Kasumi-1 (cell line): ENCODE results near the gene EVA1C.
A peak's percentile ranks its signal among the peaks of the same experiment; 100 is the strongest.
"Not testable (repeated sequence)": the region's sequence is repeated elsewhere in the genome, so short reads cannot be mapped to it uniquely, and the experiment has no call there.

Experiments used
- DNase-seq, 2 experiments: peaks; one replicate each; lab custom pipeline; 2025; lab: John Stamatoyannopoulos, UW

The EVA1C gene

GRCh38 chr21:32530809-32531208 is 118.3 kb downstream of the EVA1C start:
- not testable (repeated sequence) for DNase-seq

- DNase-seq, result not testable (repeated sequence)
Measured at GRCh38 chr21:32531561-32531960, 119.1 kb downstream of the EVA1C start.

GRCh38 chr21:32532636-32533035 is 120.1 kb downstream of the EVA1C start:
- DNase-seq, result no peak

- DNase-seq, result no peak
Measured at GRCh38 chr21:32533053-32533452, 120.5 kb downstream of the EVA1C start.

- no peak for DNase-seq
Measured at GRCh38 chr21:32533611-32534010, 121.1 kb downstream of the EVA1C start.

GRCh38 chr21:32534113-32534512 is 121.6 kb downstream of the EVA1C start:
- no peak for DNase-seq

GRCh38 chr21:32535612-32536011 is 123.1 kb downstream of the EVA1C start:
- DNase-seq, result no peak

GRCh38 chr21:32537569-32537881 is 125.0 kb downstream of the EVA1C start:
- DNase-seq, result no peak

- DNase-seq, result peak; percentile 69 to 72
Measured at GRCh38 chr21:32538147-32538792, 125.8 kb downstream of the EVA1C start.

- DNase-seq, result no peak
Measured at GRCh38 chr21:32539378-32539777, 126.9 kb downstream of the EVA1C start.

- not testable (repeated sequence) for DNase-seq
Measured at GRCh38 chr21:32543056-32543455, 130.6 kb downstream of the EVA1C start.

- no peak for DNase-seq
Measured at GRCh38 chr21:32543975-32544374, 131.5 kb downstream of the EVA1C start.

- no peak for DNase-seq
Measured at GRCh38 chr21:32544697-32545096, 132.2 kb downstream of the EVA1C start.

- no peak for DNase-seq
Measured at GRCh38 chr21:32545948-32546441, 133.5 kb downstream of the EVA1C start.

GRCh38 chr21:32547018-32547417 is 134.5 kb downstream of the EVA1C start:
- DNase-seq, result no peak

- no peak for DNase-seq
Measured at GRCh38 chr21:32548978-32549377, 136.5 kb downstream of the EVA1C start.

- peak in 1 of 2 experiments; percentile 7 for DNase-seq
Measured at GRCh38 chr21:32549440-32549839, 136.9 kb downstream of the EVA1C start.

- DNase-seq, result no peak
Measured at GRCh38 chr21:32549886-32550285, 137.4 kb downstream of the EVA1C start.

GRCh38 chr21:32554832-32555638 is 142.5 kb downstream of the EVA1C start:
- DNase-seq, result no peak

- DNase-seq, result no peak
Measured at GRCh38 chr21:32558106-32558505, 145.6 kb downstream of the EVA1C start.

- no peak for DNase-seq
Measured at GRCh38 chr21:32559006-32559610, 146.6 kb downstream of the EVA1C start.

- DNase-seq, result no peak
Measured at GRCh38 chr21:32560896-32561295, 148.4 kb downstream of the EVA1C start.

GRCh38 chr21:32561476-32561875 is 149.0 kb downstream of the EVA1C start:
- DNase-seq, result not testable (repeated sequence)
